Prostate gland (tissue), 2 donors: ENCODE measurements around the gene RAB11B.
"Not testable (repeated sequence)": the region's sequence is repeated elsewhere in the genome, so short reads cannot be mapped to it uniquely, and the experiment has no call there.

Experiments used
- POLR2AphosphoS5 ChIP-seq: sonication (generic); formaldehyde crosslinking; IDR thresholded peaks from one replicate; pipeline ENCODE4 v1.6.1; 2017; ENCODE audit warnings: antibody characterized with exemption
- TF ChIP-seq, protein P1 (sequence below), 4 experiments: fragments of 200-600 bp in 2 of 4; fragments of 450-650 bp in 2 of 4; sonication (generic) in 2 of 4; IDR thresholded peaks; 1 replicate in 3 of 4; 2 replicates in 1 of 4; pipeline ENCODE4 v1.5.1; 2016 to 2019; ENCODE audit warnings: antibody characterized with exemption in 4 of 4, mild to moderate bottlenecking in 2 of 4, moderate library complexity in 2 of 4

DNA sequence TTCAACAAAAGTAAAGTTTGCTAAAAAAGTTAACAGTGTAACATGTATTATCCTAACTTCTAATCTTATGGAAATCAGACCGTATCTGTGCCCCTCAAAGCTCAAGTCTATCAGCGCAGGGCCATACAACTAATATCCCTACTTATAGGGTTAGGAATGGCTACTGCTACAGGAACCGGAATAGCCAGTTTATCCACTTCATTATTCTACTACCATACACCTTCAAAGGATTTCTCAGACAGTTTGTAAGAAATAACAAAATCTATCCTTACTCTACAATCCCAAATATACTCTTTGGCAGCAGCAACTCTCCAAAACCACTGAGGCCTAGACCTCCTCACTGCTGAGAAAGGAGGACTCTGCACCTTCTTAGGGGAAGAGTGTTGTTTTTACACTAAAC is 4.6 kb upstream of the RAB11B start:
- not testable (repeated sequence) for TF ChIP-seq POLR2AphosphoS5
- TF ChIP-seq, protein P1, sequence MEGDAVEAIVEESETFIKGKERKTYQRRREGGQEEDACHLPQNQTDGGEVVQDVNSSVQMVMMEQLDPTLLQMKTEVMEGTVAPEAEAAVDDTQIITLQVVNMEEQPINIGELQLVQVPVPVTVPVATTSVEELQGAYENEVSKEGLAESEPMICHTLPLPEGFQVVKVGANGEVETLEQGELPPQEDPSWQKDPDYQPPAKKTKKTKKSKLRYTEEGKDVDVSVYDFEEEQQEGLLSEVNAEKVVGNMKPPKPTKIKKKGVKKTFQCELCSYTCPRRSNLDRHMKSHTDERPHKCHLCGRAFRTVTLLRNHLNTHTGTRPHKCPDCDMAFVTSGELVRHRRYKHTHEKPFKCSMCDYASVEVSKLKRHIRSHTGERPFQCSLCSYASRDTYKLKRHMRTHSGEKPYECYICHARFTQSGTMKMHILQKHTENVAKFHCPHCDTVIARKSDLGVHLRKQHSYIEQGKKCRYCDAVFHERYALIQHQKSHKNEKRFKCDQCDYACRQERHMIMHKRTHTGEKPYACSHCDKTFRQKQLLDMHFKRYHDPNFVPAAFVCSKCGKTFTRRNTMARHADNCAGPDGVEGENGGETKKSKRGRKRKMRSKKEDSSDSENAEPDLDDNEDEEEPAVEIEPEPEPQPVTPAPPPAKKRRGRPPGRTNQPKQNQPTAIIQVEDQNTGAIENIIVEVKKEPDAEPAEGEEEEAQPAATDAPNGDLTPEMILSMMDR (IDR thresholded peaks at IDR 0.05): not testable (repeated sequence)
